Left cardiac atrium (tissue), 4 donors: ENCODE data around the gene GJB3. TPM values are rescaled to one million over a fixed set of nuclear protein-coding genes. Genes with fewer than 3 reads are reported as not detected.
"Not testable (repeated sequence)": the region's sequence is repeated elsewhere in the genome, so short reads cannot be mapped to it uniquely, and the experiment has no call there.

Source experiments
- ATAC-seq, 2 donors: fragments of 200-7000 bp; cut with Tn5 transposase; one replicate each; pipeline ENCODE4 v1.9.1; 2020; ENCODE audit warnings: mild to moderate bottlenecking in 2 of 2, moderate library complexity in 2 of 2
- DNase-seq: peaks from one replicate; pipeline ENCODE4 v3.0.0-alpha.2; 2020
- intact Hi-C, 2 donors: fragments of 100-400 bp; cut with DNase I; formaldehyde crosslinking; loops; one replicate each; pipeline versions ENCODE4 v1.14.1 to v1.15.1; 2022 to 2023
- total RNA-seq, 2 donors: library from RNA; stranded (reverse); fragmentation: NEBNext Ultra II Directional; extraction: Animal tissue kit (Norgen Biotek cat#: 25700); gene quantifications; one replicate each; pipeline ENCODE4 v1.2.1, GENCODE V29; 2021
- donor health status: DM: no; HTN: yes; CAD: no.
- donor health status: DM: no; HTN: yes; CAD: no; lungs with severe emphysema.
- donor health status: DM: yes; HTN: yes; CAD: no.
- donor health status: Dilated cardiomyopathy.

The GJB3 gene
- total RNA-seq, 2 donors from 2014 or later = not detected

DNA sequence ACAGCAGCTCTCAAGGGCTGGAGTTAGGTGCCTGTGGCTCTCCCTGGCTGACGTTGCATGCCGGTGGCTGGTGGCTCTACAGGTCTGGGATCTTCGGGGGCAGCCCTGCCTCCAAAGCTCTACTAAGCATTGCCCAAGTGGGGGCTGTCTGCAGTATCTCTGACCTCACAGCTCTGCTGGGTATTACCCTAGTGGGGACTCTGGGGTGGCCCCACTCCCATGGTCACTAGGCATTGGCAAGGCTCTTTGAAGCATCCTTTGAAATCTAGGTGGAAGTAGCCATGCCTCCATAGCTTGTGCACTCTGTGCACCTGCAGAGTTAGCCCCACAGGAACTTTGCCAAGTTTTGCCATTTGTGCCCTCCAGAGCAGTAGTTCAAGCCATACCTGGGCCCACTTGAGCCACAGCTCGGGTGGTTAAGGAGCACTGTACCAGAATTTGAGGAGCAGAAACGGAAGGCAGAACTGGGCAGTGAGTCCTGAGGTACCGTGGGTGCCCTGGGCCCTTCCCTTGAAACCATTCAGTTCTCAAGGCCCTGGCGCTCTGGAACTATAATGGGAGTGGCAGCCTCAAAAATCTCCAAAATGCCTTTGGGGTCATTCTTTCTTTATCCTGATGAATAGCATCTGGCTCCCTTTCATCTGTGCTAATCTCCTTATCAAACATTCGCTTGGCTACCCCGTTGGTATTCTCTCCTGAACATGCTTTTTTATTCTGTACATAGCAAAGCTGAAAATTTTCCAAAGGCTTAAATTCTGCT is 27.2 kb downstream of the GJB3 start:
- intact Hi-C loops = no loop called here
- ATAC-seq = no peak
- DNase-seq = no peak

DNA sequence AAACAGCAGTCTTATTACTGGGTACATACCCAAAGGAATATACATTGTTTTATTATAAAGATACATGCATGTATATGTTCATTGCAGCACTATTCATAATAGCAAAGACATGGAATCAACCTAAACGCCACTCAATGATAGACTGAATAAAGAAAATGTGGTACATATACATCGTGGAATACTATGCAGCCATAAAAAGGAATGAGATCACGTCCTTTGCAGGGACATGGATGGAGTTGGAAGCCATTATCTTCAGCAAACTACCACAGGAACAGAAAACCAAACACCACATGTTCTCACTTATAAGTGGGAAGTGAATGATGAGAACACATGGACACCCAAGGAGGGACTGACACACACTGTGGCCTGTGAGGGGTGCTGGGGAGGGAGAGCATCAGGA is 29.8 kb downstream of the GJB3 start:
- ATAC-seq, DNase-seq, intact Hi-C loops: not testable (repeated sequence)

DNA sequence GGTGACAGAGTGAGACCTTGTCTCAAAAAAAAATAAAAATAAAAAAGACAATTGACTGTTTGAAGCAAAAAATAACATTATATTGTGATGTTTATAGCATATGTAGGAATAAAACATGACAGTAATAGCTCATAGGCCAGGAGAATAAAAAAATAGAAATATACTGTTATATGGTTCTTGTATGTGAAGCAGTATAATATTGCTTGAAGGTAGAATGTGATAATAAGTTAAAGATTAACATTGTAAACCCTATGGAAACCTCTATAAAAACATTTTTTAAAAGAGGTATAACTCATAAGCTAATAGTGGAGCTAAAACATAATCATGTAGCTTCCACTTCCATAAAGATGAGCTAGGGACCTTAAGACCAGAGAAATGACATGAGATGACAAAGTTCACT is 35.3 kb downstream of the GJB3 start:
- intact Hi-C loops = no loop called here
- ATAC-seq = no peak

DNA sequence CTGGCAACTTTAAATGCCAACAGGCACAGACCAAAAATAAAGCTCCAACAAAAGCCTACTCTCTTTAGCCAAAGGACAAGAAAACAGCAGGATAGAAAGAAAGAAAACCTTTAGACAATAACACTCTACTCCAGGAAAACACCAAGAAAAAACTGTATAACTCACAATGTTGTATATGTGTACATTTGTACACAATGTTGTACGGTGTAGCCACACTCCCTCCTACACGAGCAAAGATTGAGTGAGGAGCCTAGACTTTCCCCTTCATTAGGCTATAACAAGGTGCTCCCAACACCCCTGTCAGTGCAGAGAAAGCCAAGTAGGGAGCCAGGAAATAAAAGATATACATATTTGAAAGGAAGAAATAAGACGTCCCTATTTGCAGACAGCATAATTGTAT is 35.8 kb downstream of the GJB3 start:
- DNase-seq = no peak
- ATAC-seq = no peak
- intact Hi-C loops = no loop called here

More for the DNA sequence above, 35.3 kb downstream of the GJB3 start:
- no peak for DNase-seq

DNA sequence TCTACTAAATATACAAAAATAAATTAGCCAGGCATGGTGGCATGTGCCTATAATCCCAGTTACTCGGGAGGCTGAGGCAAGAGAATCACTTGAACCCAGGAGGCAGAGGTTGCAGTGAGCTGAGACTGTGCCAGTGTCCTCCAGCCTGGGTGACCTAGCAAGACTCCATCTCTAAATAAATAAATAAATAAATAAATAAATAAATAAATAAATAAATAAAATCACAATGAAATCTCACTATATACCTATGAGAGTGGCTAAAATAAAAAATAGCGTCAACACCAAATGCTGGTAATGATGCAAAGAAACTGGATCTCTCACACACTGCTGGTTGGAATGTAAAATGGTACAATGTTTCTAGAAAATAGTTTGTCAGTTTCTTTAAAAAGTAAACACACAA is 37.8 kb downstream of the GJB3 start:
- intact Hi-C loops, ATAC-seq, DNase-seq: not testable (repeated sequence)

DNA sequence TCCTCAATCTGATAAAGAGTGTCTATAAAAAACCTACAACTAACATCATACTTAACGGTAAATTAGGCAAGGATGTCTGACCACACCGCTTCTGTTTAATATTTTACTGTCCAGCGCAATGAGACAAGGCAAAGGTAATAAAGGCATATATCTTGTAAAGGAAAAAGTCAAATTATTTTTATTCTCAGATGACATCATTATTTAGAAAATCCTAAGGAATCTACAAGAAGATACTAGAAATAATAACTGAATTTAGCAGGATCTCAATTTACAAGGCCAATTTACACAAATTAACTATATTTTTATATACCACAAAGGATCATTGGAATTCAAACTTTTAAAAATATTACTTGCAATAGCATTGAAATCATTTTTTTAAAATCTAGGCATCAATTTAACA is 41.2 kb downstream of the GJB3 start:
- DNase-seq (no peak), ATAC-seq (no peak)
- intact Hi-C loops = no loop called here

DNA sequence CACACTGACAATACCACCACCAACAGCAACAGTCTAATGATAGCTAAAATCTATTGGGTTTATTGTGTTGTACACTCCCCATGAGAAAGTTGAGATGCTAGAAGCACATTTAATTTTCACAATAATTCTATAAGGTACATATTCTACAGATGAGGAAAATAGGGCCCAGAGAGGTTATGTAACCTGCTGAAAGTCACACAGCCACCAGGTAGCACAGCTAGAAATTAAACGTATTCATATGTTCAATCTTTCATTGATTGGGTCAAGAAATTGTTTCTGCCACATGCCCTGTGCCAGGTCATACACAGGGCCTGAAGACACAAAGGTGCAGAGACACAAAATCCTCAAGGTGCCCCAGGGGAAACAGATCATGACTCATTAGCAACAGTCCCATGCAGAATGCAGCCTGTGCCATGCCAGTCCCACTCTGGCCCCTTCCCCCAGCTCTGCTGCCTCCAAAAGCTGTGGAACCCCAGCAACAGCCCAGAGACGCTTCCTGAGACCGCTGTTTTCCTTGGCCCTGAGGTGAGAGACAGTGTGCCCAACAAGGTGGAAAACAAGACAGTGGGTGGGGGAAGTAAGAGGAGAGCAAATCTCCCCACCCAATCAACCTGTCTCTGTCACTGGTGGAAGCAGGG is 43.9 kb downstream of the GJB3 start:
- intact Hi-C loops = no loop called here
- peak; percentile 13 to 42 for ATAC-seq
- no peak for DNase-seq

DNA sequence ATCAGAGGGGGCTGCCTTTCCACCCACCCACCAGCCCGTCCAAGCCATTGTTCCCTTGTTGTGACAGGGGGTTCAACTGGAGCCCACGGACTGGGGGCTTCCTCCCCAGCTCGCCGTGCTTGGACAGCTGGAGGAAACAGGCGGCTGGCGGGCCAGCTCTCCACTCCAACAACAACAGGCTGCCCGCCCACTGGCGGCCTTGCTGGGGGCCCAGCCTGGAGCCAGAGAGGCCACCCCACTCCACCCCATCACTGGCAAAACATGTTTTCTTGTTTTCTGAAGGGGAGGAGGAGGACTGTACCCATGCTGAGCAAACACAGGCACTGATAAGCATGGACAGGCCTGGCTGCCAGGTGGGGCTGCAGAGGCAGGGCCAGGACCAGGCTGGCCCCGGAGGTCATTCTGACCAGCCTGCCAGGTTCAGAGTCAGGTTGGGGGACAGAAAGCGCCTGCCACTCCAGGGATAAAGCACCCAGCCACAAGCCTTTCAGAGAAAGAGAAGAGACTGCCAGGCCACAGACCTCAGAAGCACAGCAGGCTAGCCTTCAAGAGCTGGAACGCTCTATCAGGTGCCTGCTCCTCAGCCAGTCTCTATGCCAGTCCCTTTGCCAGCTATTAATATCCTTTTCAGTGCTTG is 44.6 kb downstream of the GJB3 start:
- ATAC-seq = peak; percentile 74 to 77
- intact Hi-C loops = no loop called here

DNA sequence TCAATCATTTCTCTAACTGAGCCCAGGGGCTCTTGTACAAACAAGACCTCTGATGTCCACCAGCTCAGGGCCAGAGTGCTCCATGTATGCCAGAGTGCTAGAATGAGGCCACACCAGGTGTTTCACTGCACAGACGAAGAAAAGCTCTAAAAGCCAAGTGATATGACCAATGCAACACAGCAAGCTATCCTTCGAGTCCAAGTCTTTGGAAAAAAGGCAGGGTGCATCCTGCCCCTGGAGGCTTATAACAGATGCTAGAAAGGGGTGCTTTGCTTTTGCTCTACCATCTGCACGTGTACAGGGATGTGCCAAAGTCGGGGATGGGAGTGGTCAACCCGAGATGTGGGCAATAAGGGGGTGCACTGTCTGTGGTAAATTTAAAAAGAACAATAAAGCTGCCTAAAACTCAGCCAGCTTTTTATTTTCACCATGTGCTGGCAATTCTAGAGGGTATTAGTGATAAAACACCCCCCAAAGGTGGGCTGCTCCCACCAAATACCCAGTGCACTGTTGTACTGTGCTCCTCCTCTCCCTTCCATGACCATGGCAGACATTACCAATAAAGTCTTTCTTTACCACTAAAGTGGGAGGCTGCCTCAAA is 46.4 kb downstream of the GJB3 start:
- ATAC-seq (no peak), DNase-seq (no peak)
- intact Hi-C loops = no loop called here

More for the DNA sequence above, 44.6 kb downstream of the GJB3 start:
- DNase-seq = peak; percentile 70

DNA sequence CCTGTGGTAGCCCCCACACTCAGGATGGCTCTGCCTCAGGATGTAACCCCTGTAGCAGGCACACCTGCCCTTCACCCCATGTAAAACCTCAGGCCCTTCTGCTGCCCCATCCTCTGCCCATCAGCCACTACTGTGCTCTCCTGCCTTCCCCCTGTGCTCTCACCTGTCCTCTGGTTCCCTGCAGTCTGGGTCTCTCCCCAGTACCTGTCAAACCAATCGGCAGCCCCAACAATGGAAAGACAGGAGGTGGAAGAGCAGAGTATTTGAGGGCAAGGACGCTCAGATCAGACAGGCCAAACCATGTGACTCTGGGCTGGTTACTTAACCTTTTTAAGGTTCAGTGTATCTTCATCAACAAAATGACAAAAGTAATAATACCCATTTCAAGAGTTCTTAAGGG is 47.6 kb downstream of the GJB3 start:
- intact Hi-C loops = no loop called here
- DNase-seq (no peak), ATAC-seq (no peak)

DNA sequence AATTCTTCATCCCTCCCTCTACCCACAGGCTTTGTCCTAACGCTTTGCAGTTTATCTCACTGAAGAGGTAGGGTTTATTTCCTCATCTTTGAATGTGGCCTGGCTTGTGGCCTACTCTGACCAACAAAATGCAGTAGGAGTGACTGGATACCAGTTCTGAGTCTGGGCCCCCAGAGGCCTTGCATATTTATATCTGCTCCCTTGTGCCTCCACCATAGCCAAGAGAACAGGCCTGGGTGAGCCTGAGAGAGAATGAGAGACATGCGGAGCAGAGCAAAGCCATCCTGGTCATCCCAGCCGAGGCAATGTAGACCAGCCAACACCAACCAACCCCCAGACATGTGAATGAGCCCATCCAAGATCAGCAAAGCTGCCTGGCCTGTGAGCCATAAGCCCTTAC is 48.2 kb downstream of the GJB3 start:
- ATAC-seq (no peak), DNase-seq (no peak)
- intact Hi-C loops = no loop called here

DNA sequence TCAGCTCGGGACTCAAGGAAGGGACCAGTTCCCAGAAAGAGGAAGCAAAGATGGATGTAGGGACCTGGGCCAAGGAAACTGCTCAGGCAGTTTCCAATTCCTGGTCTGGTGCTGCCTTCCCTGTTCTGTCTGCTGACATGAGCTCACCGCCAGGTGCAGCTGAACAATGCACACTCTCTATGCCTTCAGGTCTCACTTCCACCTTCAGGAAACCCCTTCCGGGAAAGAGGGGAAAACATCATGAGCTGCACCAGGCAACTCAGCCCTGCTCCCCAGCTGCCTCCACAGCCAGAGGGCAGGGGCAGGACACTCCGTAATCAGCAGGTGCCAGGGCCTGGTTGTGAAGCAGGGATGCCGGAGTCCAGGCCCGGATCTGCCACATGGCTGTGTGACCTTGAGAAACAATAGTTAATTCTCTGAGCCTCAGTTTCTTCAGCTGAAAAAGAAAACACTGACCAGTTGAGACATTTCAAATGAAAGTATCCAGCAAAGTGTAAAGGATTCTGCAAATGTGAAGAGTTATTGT is 50.8 kb downstream of the GJB3 start:
- intact Hi-C loops = no loop called here
- no peak for ATAC-seq
- no peak for DNase-seq

DNA sequence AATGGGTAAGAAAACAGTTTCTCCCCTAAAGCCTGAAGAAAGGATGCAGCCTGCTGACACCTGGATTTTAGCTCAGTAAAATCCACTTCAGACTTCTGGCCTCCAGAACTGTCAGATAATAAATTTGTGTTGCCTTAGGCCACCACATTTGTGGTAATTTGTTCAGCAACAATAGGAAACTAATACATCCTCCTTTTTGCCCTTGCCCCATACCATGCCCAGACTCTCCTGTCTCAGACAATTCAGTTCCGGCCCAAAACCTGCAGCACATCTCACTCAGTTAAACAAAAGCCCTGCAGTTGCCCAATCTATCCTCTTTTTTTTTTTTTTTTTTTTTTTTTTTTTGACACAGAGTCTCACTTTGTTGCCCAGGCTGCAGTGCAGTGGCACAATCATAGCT is 52.7 kb downstream of the GJB3 start:
- DNase-seq = no peak
- intact Hi-C loops = no loop called here
- ATAC-seq = no peak

Other genes with a start within 250 kb of the GJB3 start
- gene GJB5, start 26.2 kb upstream of the GJB3 start, total RNA-seq = not detected
- gene GJB4, start 21.5 kb upstream of the GJB3 start, total RNA-seq = not detected
- 10 to 100 TPM; 25.5 to 35.1 TPM for gene GJA4, start 11.8 kb downstream of the GJB3 start, total RNA-seq
- 10 to 100 TPM; 40.0 to 68.2 TPM for gene SMIM12, start 78.5 kb downstream of the GJB3 start, total RNA-seq
- gene DLGAP3, start 148.4 kb downstream of the GJB3 start, total RNA-seq = under 1 TPM; 0.18 to 0.38 TPM
- gene TMEM35B, start 204.1 kb downstream of the GJB3 start, total RNA-seq = 10 to 100 TPM; 16.9 to 19.2 TPM